Measurements from ENCODE around the gene MTMR3. TPM values are rescaled to one million over a fixed set of nuclear protein-coding genes. Genes with fewer than 3 reads are reported as not detected.

Gene MTMR3
- total and polyA plus RNA-seq, 4 donors = 6.0 to 38.8 (median 17.1) TPM

DNA sequence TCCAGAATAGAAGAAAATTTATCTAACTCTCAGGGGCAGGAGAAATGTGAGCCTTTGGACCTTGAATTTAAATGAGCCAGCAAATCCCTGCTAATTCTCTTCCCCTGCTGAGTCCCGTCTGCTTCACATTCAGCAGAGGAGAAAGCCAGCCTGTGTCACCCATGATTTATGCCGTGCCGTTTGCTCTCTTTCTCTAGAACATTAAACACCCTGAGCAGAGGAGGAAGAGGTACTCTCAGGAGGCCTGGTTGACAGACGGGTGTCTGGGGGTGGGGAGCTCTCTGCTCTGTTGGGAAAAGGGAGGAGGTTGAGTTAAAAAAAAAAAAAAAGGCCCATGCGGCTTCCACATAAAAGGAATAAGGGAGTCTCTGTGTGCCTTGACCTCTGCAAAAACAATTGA is 11.3 kb upstream of the MTMR3 start:
- no peak overlapping the region for H3K9ac ChIP-seq (ENCODE audit: low read depth in 1 of 2, low read length in 2 of 2)
- DNase-seq (ENCODE audit: low spot score) = no peak
- H3K4me3 ChIP-seq (ENCODE audit: low read depth in 1 of 3, low read length in 3 of 3) = no peak overlapping the region
- TF ChIP-seq NR2F2 (IDR thresholded peaks at IDR 0.05) = no peak
- TF ChIP-seq, protein P1, sequence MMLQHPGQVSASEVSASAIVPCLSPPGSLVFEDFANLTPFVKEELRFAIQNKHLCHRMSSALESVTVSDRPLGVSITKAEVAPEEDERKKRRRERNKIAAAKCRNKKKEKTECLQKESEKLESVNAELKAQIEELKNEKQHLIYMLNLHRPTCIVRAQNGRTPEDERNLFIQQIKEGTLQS (IDR thresholded peaks at IDR 0.05) = no peak
- no peak overlapping the region for H3K27ac ChIP-seq (ENCODE audit: low read depth in 1 of 2, low read length in 2 of 2)
- H3K36me3 ChIP-seq (ENCODE audit: control insufficient read depth in 4 of 4, insufficient read depth in 3 of 4, low read depth in 1 of 4, low read length in 3 of 4) = no peaks in the 10 kb centered on the region
- H3K9me3 ChIP-seq (ENCODE audit: control insufficient read depth in 4 of 4, low read length in 3 of 4) = no peaks in the 10 kb centered on the region
- no peaks in the 10 kb centered on the region for H3K27me3 ChIP-seq (ENCODE audit: control insufficient read depth in 4 of 4, insufficient read depth in 4 of 4, low read length in 3 of 4)
- 84% methylated on average over 5 of the region's 5 CpGs for WGBS
- H3K4me1 ChIP-seq (ENCODE audit: control insufficient read depth in 4 of 4, insufficient read depth in 4 of 4, low read length in 3 of 4) = no peaks in the 10 kb centered on the region

DNA sequence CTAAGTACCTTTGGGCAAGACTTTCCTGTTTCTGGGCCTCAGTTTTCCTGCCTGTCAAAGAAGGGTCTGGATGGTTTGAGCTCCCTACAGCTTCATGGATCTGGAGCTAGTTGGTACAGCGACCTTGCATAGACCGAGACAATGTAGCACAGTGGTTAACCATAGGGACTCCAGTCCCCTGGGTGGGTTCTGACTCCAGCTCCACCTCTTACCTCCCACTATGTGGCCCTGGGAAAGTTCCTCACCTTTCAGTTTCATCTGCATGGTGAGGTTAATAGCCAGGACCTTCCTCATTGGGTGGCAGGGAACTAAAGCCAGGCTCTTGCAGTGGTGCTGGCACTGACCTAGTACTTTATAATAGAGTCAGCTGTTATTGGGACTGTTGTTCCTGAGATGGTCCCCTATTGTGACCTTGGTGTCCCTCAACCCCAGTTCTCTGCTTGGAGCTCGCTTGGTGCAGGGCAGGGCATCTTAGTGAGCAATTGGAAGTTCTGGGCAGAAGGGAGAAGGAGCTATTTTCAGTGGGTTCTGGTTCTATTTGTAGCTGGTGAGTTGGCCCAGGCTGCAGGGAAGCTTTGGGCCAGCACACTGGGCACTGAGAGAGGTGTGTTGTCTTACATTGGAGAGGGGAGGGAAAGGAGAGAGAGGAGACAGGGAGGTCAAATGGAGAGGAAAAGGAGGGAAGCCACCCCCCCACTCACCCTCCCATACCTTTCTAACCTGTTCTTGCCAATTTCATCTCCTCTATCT is 10.7 kb upstream of the MTMR3 start:
- H3K9ac ChIP-seq (ENCODE audit: low read depth in 1 of 2, low read length in 2 of 2) = no peak overlapping the region
- no peak for DNase-seq (ENCODE audit: low spot score)
- TF ChIP-seq RXRA (IDR thresholded peaks at IDR 0.05) (no peak), TAF1 (conservative IDR thresholded peaks at IDR 0.05) (no peak), HNF4G (IDR thresholded peaks at IDR 0.05) (no peak), ZBTB33 (IDR thresholded peaks at IDR 0.05) (no peak), FOXA1 (IDR thresholded peaks at IDR 0.05) (no peak), HNF4A (conservative IDR thresholded peaks at IDR 0.05) (no peak), JUND (IDR thresholded peaks at IDR 0.05) (no peak), SP1 (IDR thresholded peaks at IDR 0.05) (no peak), YY1 (IDR thresholded peaks at IDR 0.05) (no peak), NR2F2 (IDR thresholded peaks at IDR 0.05) (no peak), EGR1 (IDR thresholded peaks at IDR 0.05; ENCODE audit: low read depth in 2 of 2) (no peak)
- TF ChIP-seq, protein P2, sequence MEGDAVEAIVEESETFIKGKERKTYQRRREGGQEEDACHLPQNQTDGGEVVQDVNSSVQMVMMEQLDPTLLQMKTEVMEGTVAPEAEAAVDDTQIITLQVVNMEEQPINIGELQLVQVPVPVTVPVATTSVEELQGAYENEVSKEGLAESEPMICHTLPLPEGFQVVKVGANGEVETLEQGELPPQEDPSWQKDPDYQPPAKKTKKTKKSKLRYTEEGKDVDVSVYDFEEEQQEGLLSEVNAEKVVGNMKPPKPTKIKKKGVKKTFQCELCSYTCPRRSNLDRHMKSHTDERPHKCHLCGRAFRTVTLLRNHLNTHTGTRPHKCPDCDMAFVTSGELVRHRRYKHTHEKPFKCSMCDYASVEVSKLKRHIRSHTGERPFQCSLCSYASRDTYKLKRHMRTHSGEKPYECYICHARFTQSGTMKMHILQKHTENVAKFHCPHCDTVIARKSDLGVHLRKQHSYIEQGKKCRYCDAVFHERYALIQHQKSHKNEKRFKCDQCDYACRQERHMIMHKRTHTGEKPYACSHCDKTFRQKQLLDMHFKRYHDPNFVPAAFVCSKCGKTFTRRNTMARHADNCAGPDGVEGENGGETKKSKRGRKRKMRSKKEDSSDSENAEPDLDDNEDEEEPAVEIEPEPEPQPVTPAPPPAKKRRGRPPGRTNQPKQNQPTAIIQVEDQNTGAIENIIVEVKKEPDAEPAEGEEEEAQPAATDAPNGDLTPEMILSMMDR (IDR thresholded peaks at IDR 0.05; ENCODE audit: low read depth, low read length, missing input control) = no peak
- TF ChIP-seq, protein P3, sequence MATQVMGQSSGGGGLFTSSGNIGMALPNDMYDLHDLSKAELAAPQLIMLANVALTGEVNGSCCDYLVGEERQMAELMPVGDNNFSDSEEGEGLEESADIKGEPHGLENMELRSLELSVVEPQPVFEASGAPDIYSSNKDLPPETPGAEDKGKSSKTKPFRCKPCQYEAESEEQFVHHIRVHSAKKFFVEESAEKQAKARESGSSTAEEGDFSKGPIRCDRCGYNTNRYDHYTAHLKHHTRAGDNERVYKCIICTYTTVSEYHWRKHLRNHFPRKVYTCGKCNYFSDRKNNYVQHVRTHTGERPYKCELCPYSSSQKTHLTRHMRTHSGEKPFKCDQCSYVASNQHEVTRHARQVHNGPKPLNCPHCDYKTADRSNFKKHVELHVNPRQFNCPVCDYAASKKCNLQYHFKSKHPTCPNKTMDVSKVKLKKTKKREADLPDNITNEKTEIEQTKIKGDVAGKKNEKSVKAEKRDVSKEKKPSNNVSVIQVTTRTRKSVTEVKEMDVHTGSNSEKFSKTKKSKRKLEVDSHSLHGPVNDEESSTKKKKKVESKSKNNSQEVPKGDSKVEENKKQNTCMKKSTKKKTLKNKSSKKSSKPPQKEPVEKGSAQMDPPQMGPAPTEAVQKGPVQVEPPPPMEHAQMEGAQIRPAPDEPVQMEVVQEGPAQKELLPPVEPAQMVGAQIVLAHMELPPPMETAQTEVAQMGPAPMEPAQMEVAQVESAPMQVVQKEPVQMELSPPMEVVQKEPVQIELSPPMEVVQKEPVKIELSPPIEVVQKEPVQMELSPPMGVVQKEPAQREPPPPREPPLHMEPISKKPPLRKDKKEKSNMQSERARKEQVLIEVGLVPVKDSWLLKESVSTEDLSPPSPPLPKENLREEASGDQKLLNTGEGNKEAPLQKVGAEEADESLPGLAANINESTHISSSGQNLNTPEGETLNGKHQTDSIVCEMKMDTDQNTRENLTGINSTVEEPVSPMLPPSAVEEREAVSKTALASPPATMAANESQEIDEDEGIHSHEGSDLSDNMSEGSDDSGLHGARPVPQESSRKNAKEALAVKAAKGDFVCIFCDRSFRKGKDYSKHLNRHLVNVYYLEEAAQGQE (IDR thresholded peaks at IDR 0.05) = no peak
- TF ChIP-seq, protein P1 (IDR thresholded peaks at IDR 0.05) = no peak
- no peak overlapping the region for H3K27ac ChIP-seq (ENCODE audit: low read depth in 1 of 2, low read length in 2 of 2)
- H3K27me3 ChIP-seq (ENCODE audit: control insufficient read depth in 4 of 4, insufficient read depth in 4 of 4, low read length in 3 of 4) = no peaks in the 10 kb centered on the region
- no peaks in the 10 kb centered on the region for H3K4me1 ChIP-seq (ENCODE audit: control insufficient read depth in 4 of 4, insufficient read depth in 4 of 4, low read length in 3 of 4)
- no peaks in the 10 kb centered on the region for H3K9me3 ChIP-seq (ENCODE audit: control insufficient read depth in 4 of 4, low read length in 3 of 4)
- no peaks in the 10 kb centered on the region for H3K36me3 ChIP-seq (ENCODE audit: control insufficient read depth in 4 of 4, insufficient read depth in 3 of 4, low read depth in 1 of 4, low read length in 3 of 4)
- H3K4me3 ChIP-seq (ENCODE audit: low read depth in 1 of 3, low read length in 3 of 3) = no peak overlapping the region
- WGBS = 96% methylated on average over 3 of the region's 3 CpGs
